ENCODE data around the gene ZP1. TPM values are rescaled to one million over a fixed set of nuclear protein-coding genes. Genes with fewer than 3 reads are reported as not detected.

Gene ZP1
- total and polyA plus RNA-seq, 2 experiments from 2014 or later, result not detected

- Mint-ChIP-seq H3K4me1 (peaks cover 36% of the 10 kb centered on the region), H3K27ac (peak overlapping the region; percentile 72), H3K36me3 (ENCODE audit: low read depth) (peaks cover 21% of the 10 kb centered on the region), H3K4me3 (peak overlapping the region; percentile 93), H3K27me3 (ENCODE audit: insufficient read depth, low read depth, poor library complexity) (peaks cover 31% of the 10 kb centered on the region), H3K9me3 (no peaks in the 10 kb centered on the region; the same call in 1 of the 3 replicates)
- Histone ChIP-seq H4K20me1 (replicated peaks; ENCODE audit: insufficient read depth) (peaks cover 21% of the 10 kb centered on the region), H3K4me2 (peak overlapping the region; percentile 96), H3K27me3 (ENCODE audit: insufficient read depth) (no peaks in the 10 kb centered on the region), H3K4me1 (ENCODE audit: insufficient read depth) (peaks cover 18% of the 10 kb centered on the region), H3F3A (replicated peaks; ENCODE audit: low read depth) (no peaks in the 10 kb centered on the region), H3K4me3 (peak overlapping the region; percentile 93), H3K79me2 (replicated peaks; ENCODE audit: insufficient read depth) (peaks cover 49% of the 10 kb centered on the region), H2AFZ (no peak overlapping the region; the same call in 1 of the 2 replicates), H3K9me2 (ENCODE audit: insufficient read depth) (0 out of 2 replicates have a peak, but pooled peaks cover 4% of the 10 kb centered on the region), H3K36me3 (ENCODE audit: insufficient read depth) (no peaks in the 10 kb centered on the region), H3K27ac (ENCODE audit: low read depth) (no peak overlapping the region)
- TF ChIP-seq REST (IDR thresholded peaks at IDR 0.05; ENCODE audit: unreplicated experiment) (no peak), STAT1 (IDR thresholded peaks at IDR 0.05; ENCODE audit: unreplicated experiment) (no peak), EZH2 (IDR thresholded peaks at IDR 0.05; ENCODE audit: low read depth, unreplicated experiment) (no peak), EZH2phosphoT487 (IDR thresholded peaks at IDR 0.05; ENCODE audit: unreplicated experiment) (no peak), ZNF331 (CRISPR knock-in tag; IDR thresholded peaks at IDR 0.05; ENCODE audit: low read depth) (no peak), ZNF462 (CRISPR knock-in tag; IDR thresholded peaks at IDR 0.05) (no peak), POLR2AphosphoS5 (IDR thresholded peaks at IDR 0.05; ENCODE audit: low read depth) (no peak), NANOG (IDR thresholded peaks at IDR 0.05; ENCODE audit: borderline replicate concordance) (no peak), JUNB (IDR thresholded peaks at IDR 0.05; ENCODE audit: unreplicated experiment) (no peak), ZNF114 (CRISPR knock-in tag; IDR thresholded peaks at IDR 0.05) (no peak), CTCF (conservative IDR thresholded peaks at IDR 0.05; ENCODE audit: low read depth in 2 of 2) (no peak), ETS1 (IDR thresholded peaks at IDR 0.05) (no peak)
- ATAC-seq (no peak), DNase-seq (ENCODE audit: low spot score) (no peak)
These were observed 24.4 kb upstream of the ZP1 start for GRCh38 chr11:60842668-60843600.

Measured in GM23338 (cell line).